ENCODE data around the gene CFAP299.

CFAP299 gene

DNA sequence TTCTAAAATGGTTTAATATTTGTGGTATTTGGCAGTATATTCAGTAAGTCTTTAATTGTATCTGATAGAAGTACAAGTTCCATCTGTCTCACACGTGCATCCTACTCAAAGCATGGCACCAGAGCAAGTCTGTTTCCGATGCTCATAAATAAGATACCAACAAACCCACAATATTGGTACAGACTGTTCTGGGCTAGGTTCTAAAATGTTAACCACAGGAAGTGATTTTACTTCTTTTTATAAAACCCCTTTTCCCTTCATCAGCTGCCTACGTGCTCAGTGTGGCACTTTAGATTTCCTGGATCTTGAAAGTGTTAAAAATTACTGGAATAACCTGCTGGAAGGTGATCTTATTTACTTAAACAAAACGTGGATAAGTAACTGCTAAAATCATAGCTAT is 165.1 kb downstream of the CFAP299 start:
- no peak overlapping the region for H2AFZ ChIP-seq (ENCODE audit: low read depth, low read length)
- no peaks in the 10 kb centered on the region for H3K4me1 ChIP-seq (ENCODE audit: low read length)
- H4K20me1 ChIP-seq (ENCODE audit: insufficient read depth, low read length), result no peaks in the 10 kb centered on the region
- no peak overlapping the region for H3K9ac ChIP-seq (ENCODE audit: low read length)
- H3K9me3 ChIP-seq (ENCODE audit: insufficient read depth, low read length), result no peaks in the 10 kb centered on the region
- H3K27ac ChIP-seq (ENCODE audit: low read length), result no peak overlapping the region
- no peaks in the 10 kb centered on the region for H3K79me2 ChIP-seq (ENCODE audit: low read length)
- H3K27me3 ChIP-seq (ENCODE audit: low read depth, low read length), result no peaks in the 10 kb centered on the region
- no peak overlapping the region for H3K4me3 ChIP-seq (ENCODE audit: low read length)
- TF ChIP-seq, protein P1, sequence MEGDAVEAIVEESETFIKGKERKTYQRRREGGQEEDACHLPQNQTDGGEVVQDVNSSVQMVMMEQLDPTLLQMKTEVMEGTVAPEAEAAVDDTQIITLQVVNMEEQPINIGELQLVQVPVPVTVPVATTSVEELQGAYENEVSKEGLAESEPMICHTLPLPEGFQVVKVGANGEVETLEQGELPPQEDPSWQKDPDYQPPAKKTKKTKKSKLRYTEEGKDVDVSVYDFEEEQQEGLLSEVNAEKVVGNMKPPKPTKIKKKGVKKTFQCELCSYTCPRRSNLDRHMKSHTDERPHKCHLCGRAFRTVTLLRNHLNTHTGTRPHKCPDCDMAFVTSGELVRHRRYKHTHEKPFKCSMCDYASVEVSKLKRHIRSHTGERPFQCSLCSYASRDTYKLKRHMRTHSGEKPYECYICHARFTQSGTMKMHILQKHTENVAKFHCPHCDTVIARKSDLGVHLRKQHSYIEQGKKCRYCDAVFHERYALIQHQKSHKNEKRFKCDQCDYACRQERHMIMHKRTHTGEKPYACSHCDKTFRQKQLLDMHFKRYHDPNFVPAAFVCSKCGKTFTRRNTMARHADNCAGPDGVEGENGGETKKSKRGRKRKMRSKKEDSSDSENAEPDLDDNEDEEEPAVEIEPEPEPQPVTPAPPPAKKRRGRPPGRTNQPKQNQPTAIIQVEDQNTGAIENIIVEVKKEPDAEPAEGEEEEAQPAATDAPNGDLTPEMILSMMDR (IDR thresholded peaks at IDR 0.05; ENCODE audit: low read depth, low read length), result no peak
- TF ChIP-seq EZH2phosphoT487 (IDR thresholded peaks at IDR 0.05; ENCODE audit: low read depth), result no peak
- no peaks in the 10 kb centered on the region for H3K36me3 ChIP-seq (replicated peaks; ENCODE audit: low read depth, low read length)
- no peak overlapping the region for H3K4me2 ChIP-seq (ENCODE audit: low read length)

DNA sequence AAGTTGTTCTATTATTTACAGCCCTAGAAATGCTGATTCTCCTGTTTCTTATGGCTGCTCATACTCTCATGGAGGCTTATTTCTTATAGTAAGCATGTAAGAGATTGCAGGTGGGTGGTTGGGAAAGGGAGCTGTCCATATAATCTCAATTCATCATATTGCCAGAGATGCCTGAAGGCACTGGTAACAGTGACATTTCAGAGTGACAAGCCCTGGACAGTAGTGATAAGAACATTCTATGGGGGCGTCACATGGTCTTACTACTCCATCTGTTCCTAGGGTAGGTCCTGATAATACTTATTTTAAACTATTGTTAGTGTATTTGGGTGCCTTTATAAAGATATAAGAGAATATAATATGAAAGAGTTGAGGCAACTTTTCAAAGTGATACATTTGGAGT is 171.5 kb downstream of the CFAP299 start:
- Histone ChIP-seq H4K20me1 (ENCODE audit: insufficient read depth, low read length) (no peaks in the 10 kb centered on the region), H2AFZ (ENCODE audit: low read depth, low read length) (no peak overlapping the region), H3K4me3 (ENCODE audit: low read length) (no peak overlapping the region), H3K36me3 (replicated peaks; ENCODE audit: low read depth, low read length) (no peaks in the 10 kb centered on the region), H3K27ac (ENCODE audit: low read length) (no peak overlapping the region), H3K4me1 (ENCODE audit: low read length) (peaks cover 12% of the 10 kb centered on the region), H3K79me2 (ENCODE audit: low read length) (no peaks in the 10 kb centered on the region), H3K27me3 (ENCODE audit: low read depth, low read length) (no peaks in the 10 kb centered on the region), H3K4me2 (ENCODE audit: low read length) (no peak overlapping the region), H3K9ac (ENCODE audit: low read length) (no peak overlapping the region), H3K9me3 (ENCODE audit: insufficient read depth, low read length) (no peaks in the 10 kb centered on the region)
- no peak for TF ChIP-seq EZH2phosphoT487 (IDR thresholded peaks at IDR 0.05; ENCODE audit: low read depth)
- TF ChIP-seq, protein P1 (IDR thresholded peaks at IDR 0.05; ENCODE audit: low read depth, low read length), result no peak

DNA sequence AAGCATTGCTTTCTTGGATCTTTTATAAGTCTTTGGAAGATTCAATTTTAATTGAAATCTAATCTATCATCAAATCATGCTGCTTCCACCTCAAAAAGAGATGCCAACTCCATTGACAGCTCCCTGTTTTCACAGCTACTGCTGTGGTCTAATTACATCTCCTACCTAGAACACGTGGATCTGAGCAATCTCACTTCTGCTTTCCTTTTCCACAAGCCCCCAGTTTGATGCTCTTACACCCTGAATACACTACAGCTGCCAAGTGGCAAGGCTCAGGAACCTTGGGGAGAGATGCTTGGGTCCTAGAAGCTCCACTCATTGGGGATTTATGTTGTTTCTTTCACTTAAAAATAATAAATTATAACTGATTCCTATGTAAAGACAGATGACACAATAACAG is 172.0 kb downstream of the CFAP299 start:
- Histone ChIP-seq H3K79me2 (ENCODE audit: low read length) (no peaks in the 10 kb centered on the region), H3K4me2 (ENCODE audit: low read length) (no peak overlapping the region), H3K27me3 (ENCODE audit: low read depth, low read length) (no peaks in the 10 kb centered on the region), H3K9me3 (ENCODE audit: insufficient read depth, low read length) (no peaks in the 10 kb centered on the region), H3K36me3 (replicated peaks; ENCODE audit: low read depth, low read length) (no peaks in the 10 kb centered on the region), H3K9ac (ENCODE audit: low read length) (no peak overlapping the region), H2AFZ (ENCODE audit: low read depth, low read length) (no peak overlapping the region), H4K20me1 (ENCODE audit: insufficient read depth, low read length) (no peaks in the 10 kb centered on the region), H3K4me1 (ENCODE audit: low read length) (peaks cover 12% of the 10 kb centered on the region), H3K4me3 (ENCODE audit: low read length) (no peak overlapping the region), H3K27ac (ENCODE audit: low read length) (no peak overlapping the region)
- no peak for TF ChIP-seq EZH2phosphoT487 (IDR thresholded peaks at IDR 0.05; ENCODE audit: low read depth)
- TF ChIP-seq, protein P1 (IDR thresholded peaks at IDR 0.05; ENCODE audit: low read depth, low read length), result no peak

DNA sequence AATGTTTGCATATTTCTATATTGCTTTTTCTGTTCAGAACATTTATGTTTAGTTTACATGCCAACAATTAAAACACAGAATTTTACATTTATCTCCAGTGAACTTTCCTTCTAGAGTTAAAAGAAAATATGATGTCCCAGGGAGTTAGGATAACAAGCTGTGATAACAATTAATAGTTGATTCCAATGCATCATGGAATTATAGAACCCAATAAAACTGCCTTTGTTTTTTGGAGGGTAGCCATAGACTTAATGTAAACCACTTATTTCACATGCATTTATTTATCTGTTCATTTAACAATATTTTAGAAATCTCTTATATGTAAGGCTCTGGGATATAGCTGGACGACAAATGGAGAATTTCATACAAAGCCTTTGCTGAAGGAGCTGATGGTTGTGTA is 180.0 kb downstream of the CFAP299 start:
- no peak overlapping the region for H2AFZ ChIP-seq (ENCODE audit: low read depth, low read length)
- TF ChIP-seq, protein P1 (IDR thresholded peaks at IDR 0.05; ENCODE audit: low read depth, low read length), result no peak
- TF ChIP-seq EZH2phosphoT487 (IDR thresholded peaks at IDR 0.05; ENCODE audit: low read depth), result no peak
- no peaks in the 10 kb centered on the region for H3K27me3 ChIP-seq (ENCODE audit: low read depth, low read length)
- no peak overlapping the region for H3K4me3 ChIP-seq (ENCODE audit: low read length)
- no peak overlapping the region for H3K4me2 ChIP-seq (ENCODE audit: low read length)
- H3K9me3 ChIP-seq (ENCODE audit: insufficient read depth, low read length), result no peaks in the 10 kb centered on the region
- no peak overlapping the region for H3K27ac ChIP-seq (ENCODE audit: low read length)
- H3K4me1 ChIP-seq (ENCODE audit: low read length), result no peaks in the 10 kb centered on the region
- no peak overlapping the region for H3K9ac ChIP-seq (ENCODE audit: low read length)
- no peaks in the 10 kb centered on the region for H3K79me2 ChIP-seq (ENCODE audit: low read length)
- no peaks in the 10 kb centered on the region for H3K36me3 ChIP-seq (replicated peaks; ENCODE audit: low read depth, low read length)
- no peaks in the 10 kb centered on the region for H4K20me1 ChIP-seq (ENCODE audit: insufficient read depth, low read length)

Measured in OCI-LY3 (cell line).